Measurements from ENCODE around the gene PLD1.
"Not testable (repeated sequence)": the region's sequence is repeated elsewhere in the genome, so short reads cannot be mapped to it uniquely, and the experiment has no call there.

PLD1 gene

DNA sequence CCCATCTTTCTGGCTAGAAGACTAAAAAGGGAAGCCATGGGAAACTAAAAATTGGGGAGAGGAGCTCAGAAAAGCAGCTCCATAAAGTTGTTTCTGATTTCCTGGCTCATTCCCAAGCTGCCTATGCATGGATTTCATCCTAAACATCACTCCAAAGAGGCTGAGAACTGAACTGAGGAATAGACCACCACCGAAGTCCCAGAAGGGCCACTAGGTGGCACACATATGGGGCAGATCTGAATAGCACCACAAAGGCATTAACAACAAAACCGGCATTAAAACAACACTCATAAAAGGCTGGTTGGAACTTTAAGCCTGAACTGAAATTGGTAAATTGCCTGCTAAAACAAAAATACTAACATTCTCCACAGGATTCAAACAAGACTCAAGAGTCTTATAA, 106.3 kb downstream of the PLD1 start:
- no peak for DNase-seq (ENCODE audit: low read depth in 2 of 2, low spot score in 1 of 2)

DNA sequence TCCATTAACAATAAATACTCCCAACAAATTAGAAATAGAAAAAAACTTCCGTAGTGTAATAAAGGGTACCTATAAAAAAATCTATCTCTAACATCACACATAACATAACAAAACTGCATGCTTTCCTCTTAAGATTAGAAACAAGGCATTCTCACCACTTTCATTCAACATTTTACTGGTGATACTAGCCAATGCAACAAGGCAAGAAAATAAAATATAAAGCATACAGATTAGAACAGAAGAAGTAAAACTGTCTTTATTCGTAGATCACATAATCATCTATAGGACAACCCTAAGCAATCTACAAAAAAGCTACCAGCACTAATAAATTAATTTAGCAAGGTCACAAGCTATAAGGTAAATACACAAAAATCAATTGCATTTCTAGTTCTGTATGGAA, 107.1 kb downstream of the PLD1 start:
- no peak for DNase-seq (ENCODE audit: low read depth in 2 of 2, low spot score in 1 of 2)

DNA sequence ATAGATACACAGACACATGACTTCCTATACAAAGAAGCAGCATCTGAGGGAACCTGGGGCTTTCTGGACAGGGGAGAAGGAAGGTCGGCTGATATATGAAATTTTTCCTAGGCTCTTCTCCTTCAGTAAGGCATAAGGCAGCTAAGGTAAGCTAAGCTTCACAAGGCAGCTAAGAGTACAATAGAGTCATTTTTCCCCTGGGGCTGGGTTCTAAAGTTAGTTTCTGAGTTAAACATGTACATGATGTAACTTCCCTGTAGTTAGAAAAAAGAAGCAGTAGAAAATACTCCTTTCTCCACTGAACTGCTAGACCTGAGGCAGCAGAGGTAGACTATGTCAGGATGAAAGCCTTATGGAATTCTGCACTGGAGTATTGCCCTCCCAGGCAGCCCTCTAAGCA, 109.6 kb downstream of the PLD1 start:
- no peak for DNase-seq (ENCODE audit: low read depth in 2 of 2, low spot score in 1 of 2)

DNA sequence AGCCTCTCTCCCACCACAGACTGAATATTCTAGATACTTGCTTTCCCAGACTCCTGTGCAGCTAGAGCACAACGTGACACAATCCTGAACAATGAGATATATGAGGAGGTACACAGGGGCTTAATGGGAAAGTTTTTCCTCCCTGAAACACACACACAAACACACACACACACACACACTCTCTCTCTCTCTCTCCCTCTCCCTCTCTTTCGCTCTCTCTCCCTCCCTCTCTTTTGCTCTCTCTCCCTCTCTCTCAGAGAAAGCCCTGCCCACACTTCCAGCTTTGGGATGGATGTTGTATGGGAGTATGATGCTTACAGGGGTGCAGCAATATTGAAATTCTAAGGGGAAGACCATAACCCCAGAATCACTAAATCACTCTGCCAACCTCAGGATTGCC, 110.1 kb downstream of the PLD1 start:
- DNase-seq (ENCODE audit: low read depth in 2 of 2, low spot score in 1 of 2): no peak

DNA sequence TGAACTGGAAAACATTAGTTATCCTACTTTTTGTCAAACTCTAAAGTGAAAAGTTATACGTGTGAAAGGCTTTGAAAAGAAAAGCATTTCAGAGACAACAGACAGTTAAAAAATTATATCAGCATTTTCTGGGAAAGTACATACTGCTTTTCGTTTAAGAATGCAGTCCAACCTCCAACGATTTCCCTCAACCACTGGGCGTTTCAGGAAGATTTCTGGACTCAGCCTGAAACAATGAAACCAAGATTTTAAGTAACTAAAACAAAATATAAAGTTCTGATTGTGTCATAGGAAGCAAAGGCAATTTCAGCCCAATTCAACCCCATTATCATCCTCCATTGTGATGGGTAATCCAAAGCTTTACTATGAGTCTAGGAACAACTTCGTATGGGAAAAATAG, 110.7 kb downstream of the PLD1 start:
- no peak for DNase-seq (ENCODE audit: low read depth in 2 of 2, low spot score in 1 of 2)

DNA sequence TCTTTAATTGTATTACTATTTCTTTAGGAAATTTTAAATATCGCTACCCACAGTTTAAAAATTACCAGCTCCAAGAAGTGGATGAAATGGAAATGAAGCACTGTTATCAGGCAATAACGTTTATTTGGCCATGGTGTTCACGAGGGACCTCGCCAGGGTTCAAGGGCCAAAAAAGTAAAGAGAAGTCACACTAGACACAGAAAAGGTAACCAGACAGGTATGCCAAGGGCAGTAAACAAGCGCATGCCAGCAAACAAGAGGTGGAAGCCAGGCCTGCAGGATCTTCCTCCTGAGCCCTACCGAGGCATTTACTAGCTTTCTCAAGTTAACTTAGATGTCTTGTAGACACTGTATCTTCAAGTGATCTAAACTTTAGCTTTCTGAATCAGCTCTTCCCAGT, 113.5 kb downstream of the PLD1 start:
- DNase-seq (ENCODE audit: low read depth in 2 of 2, low spot score in 1 of 2): no peak

DNA sequence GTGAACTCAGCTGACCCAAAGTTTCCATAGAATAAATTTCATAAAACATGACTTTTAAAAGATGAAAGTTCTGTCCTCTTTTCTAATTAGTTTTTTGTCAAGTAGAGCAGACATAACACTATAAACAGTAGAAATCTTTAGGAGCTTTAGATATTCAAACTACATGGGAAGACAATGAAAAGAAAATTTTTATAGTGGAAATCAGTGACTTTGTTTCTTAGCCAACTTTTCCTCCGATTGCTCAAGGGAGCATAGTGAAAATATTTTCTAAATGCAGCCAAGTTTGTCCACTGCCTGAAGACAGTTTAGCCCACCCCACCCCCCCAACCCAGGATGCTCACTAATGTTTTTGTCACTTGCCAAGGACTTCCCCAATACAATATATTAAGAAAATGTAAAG, 114.9 kb downstream of the PLD1 start:
- DNase-seq (ENCODE audit: low read depth in 2 of 2, low spot score in 1 of 2): no peak

DNA sequence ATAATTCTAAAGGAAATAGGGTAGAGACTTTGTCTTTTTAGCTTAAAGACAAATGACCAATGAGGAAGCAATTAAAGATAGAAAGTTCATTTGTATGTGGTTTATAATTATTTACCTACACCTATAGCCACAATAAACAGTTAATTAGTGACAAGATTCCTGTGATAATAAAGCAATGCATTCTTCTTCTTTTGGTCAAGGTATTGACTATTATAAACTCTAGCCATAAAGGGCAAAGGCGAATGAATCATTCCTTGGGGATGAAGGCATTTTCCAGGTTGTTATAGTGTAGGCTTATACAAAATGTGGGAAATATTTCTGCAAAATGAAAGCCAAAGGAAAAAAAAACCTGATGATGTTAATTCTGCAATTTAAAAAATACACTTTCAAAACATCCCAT, 115.4 kb downstream of the PLD1 start:
- DNase-seq (ENCODE audit: low read depth in 2 of 2, low spot score in 1 of 2): no peak

DNA sequence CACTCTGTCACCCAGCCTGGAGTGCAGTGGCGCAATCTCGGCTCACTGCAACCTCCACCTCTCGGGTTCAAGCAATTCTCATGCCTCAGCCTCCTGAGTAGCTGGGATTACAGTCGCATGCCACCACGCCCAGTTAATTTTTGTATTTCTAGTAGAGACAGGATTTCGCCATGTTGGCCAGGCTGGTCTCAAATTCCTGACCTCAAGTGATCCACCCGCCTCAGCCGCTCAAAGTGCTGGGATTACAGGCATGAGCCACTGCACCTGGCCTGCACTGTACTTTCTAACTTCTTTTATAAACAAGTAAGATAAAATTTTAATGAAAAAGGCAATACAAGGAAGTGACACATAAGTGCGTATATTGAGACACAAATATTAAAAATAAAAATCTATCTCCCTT, 117.7 kb downstream of the PLD1 start:
- DNase-seq (ENCODE audit: low read depth in 2 of 2, low spot score in 1 of 2): not testable (repeated sequence)

DNA sequence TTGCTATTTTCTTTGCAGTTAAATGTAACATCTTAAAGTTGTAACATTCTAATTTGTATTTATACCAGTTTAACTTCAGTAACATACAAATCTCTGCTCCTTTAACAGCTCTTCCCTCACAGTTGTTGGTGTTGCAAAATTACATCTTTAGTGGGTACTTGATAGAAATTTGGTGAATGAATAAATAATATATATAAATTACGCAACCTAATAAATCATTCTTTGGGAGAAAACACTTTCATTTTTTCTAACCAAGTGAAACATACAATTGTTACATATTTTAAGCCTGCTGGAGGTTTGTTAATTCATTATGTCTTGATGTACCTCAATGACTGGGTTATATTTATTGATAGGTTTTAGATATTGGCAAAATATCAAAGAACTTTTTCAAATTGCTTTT, 118.8 kb downstream of the PLD1 start:
- no peak for DNase-seq (ENCODE audit: low read depth in 2 of 2, low spot score in 1 of 2)

DNA sequence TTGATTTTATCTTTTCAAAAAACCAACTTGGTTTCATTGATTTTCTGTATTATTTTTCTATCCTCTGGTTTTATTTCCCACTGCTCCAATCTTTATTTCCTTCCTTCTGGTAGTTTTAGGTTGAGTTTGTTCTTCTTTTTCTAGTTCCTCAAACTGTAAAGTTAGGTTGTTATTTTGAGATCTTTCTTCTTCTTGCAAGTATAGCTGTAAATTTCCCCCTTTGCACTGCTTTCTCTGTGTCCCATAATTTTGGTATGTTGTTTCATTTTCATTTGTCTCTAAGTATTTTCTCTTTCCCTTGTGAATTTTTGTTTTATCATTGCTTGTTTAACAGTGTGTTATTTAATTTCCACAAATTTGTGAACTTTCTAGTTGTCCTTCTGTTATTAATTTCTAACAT, 120.0 kb downstream of the PLD1 start:
- DNase-seq (ENCODE audit: low read depth in 2 of 2, low spot score in 1 of 2): no peak

DNA sequence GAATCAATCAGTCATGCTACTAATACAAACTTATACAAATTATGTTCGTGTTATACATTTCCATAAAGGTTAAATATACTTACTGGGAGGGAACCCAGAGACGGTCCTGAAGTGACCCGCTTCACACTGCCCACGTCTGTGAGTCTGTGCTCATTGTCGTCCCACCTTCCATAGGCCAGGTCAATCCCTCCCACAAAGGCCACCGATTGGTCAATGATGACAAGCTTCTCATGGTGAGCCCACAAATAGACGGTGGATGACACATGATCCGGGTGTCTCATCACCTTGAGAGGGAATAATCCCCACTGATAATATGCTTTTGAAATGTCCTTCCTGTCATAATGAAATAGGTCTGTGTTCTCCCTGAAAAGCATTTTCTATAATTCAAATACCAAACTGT, 121.7 kb downstream of the PLD1 start:
- no peak for DNase-seq (ENCODE audit: low read depth in 2 of 2, low spot score in 1 of 2)

DNA sequence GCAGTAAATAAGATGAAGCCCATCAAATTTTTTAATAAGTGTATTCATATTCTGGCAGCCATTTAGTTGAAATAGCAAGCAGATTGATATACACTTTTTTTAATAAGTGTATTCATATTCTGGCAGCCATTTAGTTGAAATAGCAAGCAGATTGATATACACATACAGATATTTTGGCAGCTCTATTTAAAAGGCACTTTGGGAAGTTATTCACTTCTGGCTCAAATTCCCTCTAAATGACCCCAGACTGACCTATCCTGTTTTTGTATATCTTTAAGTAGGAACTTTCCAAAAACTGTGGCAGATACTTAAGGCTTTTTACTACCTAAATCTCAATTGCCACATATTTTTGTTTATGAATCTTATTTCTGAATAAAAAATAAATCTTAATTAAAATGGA, 122.3 kb downstream of the PLD1 start:
- no peak for DNase-seq (ENCODE audit: low read depth in 2 of 2, low spot score in 1 of 2)

DNA sequence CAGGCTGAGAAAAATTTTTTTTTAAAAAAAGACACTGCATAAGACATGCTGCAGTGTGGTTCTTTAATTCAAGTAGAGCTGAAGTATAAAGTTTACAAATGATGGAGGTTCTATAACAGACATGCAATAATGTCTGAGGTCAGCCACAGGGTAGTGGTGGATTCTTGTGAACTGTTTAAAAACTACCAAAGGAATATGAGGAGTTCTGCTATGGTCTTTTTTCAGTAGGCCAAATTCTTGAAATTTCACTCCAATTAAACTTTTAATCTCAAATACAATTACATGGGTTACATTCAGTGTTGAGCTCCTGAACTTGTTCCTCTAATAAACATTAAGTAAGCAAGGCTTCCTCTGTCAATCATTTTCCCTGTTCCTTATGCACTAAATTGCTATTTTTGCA, 122.7 kb downstream of the PLD1 start:
- no peak for DNase-seq (ENCODE audit: low read depth in 2 of 2, low spot score in 1 of 2)

DNA sequence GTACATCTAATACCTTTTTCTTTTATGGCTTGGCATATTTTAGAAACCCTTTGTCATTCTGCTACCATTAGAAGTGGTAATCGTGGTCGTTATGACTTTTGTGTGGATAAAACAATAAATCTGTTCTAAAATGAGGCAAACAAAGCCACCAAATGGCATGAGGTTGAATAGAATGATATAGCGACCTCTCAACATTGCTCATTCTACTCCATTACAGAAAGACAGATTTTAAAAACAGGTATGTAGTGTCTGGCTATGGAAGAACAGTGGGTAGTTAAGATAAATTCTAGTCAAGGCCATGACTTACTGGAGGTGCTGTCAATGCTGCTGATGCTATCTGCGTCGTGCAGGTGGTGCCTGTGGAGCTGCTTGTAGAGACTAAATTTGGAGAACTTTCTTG, 123.2 kb downstream of the PLD1 start:
- no peak for DNase-seq (ENCODE audit: low read depth in 2 of 2, low spot score in 1 of 2)

DNA sequence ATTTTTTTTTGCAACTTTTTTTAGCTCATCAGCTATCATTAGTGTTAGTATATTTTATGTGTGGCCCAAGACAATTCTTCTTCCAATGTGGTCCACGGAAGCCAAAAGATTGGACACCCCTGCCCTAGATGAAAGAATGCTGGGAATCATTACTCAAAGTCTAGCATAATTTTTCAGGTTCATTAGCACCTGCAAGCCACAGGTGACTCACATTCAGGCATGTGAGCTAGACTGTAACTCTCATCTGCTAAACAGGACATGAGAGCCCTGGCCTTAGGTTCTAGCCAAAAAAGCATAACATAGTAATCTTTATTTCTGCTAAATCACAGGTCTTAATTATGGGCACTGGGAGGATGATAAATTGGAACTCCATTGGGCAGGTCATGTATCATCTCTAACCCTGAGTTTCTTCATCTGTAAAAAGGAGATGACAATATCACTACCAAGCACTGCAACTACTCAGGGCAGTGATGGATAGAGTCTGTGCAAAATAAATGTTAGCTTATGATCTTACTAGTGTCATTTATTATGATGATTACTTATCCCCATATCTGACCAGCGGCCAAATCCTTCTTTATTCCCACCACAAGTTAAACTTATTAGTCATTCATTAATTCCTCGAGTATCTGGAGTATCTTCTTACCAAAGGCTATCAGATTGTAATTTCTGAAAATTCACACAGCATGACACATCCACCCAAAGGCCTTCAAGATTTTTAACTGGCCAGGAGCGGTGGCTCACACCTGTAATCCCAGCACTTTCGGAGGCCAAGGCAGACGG, 125.0 kb downstream of the PLD1 start:
- DNase-seq (ENCODE audit: low read depth in 2 of 2, low spot score in 1 of 2): no peak

DNA sequence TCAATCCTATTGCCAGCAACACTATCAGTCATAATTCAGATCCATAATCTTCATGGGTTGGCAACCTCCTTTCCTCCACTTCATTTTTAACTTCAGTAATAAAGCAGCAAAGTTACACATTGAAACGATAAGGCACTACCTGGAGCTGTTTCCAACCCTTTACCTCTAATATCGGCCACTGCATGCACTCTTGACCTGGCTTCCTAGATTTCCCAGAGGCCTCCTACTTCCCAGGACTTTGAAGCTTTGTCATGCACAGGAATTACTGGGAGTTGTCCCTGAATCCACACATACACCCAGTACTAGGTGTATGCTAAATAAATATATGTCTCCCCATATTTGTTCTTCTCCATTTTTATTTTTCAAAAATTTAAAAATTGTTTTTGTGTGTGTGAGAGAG, 126.1 kb downstream of the PLD1 start:
- no peak for DNase-seq (ENCODE audit: low read depth in 2 of 2, low spot score in 1 of 2)

DNA sequence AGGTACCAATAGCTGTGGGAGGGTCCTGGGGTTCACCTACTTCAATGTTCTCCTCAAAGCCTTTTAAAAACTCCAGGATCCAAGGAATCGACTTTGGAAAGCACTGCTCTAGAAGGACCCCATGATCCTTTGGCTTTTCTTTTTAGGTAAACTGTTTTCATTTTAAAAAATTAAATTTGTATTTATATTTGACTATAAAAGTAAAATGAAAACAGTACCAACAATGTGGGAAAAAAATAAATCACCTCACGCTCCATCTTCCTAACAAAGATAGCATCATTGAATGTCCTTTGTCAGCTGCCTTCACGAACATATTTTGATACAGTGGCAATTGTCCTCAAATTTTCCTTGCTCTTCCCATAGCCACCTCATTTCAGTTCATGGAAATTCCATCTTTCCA, 127.5 kb downstream of the PLD1 start:
- DNase-seq (ENCODE audit: low read depth in 2 of 2, low spot score in 1 of 2): no peak

DNA sequence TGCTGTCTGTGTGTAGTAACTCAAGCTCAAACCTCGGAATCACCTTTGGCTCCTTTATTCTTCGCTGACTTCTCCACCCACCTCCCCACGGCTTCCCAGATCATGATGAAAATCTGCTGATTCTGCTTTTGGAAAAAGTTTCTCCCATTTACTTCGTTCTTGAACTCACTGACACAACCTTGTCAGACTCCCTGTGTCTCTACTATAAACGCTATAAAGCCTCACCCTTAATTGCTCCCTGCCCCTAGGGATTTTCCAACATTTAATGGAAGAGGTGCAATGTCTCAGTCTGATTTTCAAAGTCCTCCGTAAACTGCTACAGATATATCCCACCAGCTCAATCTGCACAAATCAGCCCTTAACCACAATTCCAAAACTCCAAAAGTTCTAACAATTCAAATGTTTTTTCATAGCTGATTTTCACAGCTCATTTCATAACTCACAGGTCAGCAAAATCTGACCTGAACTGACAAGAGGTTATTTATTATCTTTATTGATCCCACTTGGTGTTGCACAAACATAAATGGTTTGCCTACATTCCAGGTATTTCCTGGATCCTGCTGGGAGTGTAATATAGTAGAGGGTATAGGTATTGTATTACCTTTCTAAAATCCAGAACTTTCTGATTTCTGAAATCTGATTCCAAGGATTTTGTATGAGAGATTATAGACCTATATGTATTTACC, 129.4 kb downstream of the PLD1 start:
- DNase-seq (ENCODE audit: low read depth in 2 of 2, low spot score in 1 of 2): no peak

DNA sequence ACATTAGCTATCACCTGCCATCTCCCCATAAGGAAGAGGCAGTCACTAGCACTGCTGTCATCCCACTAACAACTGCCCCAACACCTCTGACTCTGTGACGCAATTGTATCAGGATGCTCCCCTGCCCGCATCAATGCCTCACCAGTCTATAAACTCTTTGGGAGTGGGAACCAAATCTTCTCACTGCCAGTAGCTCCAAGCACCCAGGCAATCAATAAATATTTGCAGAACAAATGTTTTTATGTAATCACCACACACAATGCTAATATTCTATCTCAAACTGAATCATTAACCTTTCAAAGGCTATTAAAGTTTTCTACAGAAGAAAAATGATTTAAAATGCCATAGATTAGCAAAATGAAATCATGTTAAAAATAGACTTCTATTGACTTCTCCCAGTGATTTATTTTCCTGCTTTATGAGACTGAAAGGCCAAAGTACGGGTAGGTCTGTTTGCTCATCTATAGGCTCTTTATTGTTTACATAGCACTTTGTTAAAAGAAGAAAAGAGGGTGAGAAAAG, 131.3 kb downstream of the PLD1 start:
- no peak for DNase-seq (ENCODE audit: low read depth in 2 of 2, low spot score in 1 of 2)

DNA sequence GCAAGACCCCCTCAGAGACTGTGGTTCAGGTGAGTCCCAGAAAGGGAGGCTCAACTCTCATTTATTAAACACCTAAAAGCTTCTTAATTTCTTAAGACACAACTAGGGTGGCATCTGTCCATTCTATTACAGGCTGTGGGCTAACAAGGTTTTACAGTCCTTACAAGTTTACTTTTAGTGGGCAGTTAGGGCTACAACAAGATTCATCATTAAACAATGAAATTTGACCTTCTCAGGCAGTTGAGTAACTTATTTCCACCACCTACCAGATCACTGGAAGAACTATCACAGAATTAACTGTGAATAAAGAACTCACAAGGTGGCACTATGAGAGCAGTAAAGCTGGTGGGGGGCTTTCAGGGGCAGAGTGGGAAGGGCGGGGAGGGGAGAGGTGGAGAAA, 132.6 kb downstream of the PLD1 start:
- no peak for DNase-seq (ENCODE audit: low read depth in 2 of 2, low spot score in 1 of 2)

DNA sequence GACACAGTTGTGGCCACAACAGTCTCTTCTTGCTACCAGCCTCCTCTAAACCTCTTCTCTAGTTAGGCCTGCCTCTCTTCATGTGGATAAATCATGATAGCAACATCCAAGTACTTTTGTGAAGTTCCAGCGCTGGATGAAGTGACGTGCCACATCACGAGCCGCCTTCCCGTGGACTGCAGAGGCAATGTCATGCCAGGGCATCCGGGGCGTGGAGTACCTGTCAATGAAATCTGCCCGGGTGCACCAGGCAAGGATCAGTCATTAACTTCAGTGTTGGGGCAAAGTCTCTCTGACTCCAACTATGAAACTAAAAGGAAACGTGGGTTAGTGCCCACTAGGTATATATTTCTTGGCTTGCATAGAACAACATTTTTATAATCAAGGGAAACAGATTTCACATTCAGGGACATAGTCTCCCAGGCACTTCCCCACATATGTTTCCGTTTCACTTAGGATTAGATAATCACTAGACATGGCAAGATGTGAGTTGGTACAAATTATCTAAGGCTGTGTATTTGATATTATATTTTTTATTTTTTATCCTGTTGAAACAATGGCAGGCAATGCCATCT, 133.6 kb downstream of the PLD1 start:
- DNase-seq (ENCODE audit: low read depth in 2 of 2, low spot score in 1 of 2): no peak
